Stimulated activated CD8-positive, alpha-beta memory T cell treated with anti-CD3 and anti-CD28 coated beads, Interleukin-7, amount 100 ng/mL, for 1 hour (primary cell): ENCODE measurements around the gene HSPA1L.

ENCODE experiments used
- DNase-seq, 2 donors: peaks; one replicate each; pipeline ENCODE4 v3.0.0-alpha.2; 2020; ENCODE audit warnings: low read depth in 2 of 2

Gene HSPA1L

DNA sequence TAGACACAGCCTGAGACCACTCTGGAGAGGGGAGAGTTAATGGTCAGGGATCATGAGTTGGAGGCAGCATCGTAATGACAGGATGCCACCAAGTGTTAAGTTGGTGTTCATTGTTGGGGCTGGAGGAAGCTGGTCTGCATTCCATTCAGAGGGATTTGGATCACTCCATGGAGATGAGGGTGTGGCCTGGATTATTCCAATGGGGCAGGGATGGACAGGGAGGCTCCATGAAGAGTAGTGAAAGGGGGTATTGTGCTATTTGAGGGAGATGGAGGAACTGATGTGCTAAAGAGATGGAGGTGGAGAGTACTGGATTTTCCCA is 51.5 kb downstream of the HSPA1L start:
- no peak for DNase-seq

- DNase-seq: no peak
These were observed 52.0 kb downstream of the HSPA1L start for GRCh38 chr6:31762878-31763618.

- DNase-seq: no peak
These were observed 52.7 kb downstream of the HSPA1L start, which contains the start of gene SAPCD1 for GRCh38 chr6:31762356-31762755. SAPCD1 (plus strand) TSS chr6:31762656; CDS start chr6:31763055, 399 bp downstream.

DNA sequence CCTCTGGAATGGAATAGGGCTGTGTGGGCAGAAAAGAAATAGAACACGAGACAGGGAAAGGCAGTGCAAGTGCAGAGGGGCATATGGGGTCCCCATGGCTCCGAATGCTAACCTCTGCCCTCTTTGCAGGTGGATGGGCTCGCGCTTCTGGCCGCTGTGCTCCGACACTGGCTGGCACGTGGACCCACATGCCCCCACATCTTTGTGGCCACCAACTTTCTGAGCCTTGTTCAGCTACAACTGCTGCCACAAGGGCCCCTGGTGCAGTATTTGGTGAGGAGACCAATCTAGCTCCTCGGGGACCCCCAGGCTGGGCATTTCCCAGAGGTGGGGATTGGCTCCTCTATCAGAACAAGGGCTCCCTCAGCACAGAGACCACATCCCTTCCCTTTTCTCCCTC is 53.7 kb downstream of the HSPA1L start:
- DNase-seq: no peak

GRCh38 chr6:31760790-31761189 is 54.3 kb downstream of the HSPA1L start:
- DNase-seq: no peak
